ENCODE results near the gene WDR19. TPM values are rescaled to one million over a fixed set of nuclear protein-coding genes. Genes with fewer than 3 reads are reported as not detected.

WDR19 gene
- total RNA-seq, 2 experiments from 2014 or later, result 14.5 to 16.7 TPM

DNA sequence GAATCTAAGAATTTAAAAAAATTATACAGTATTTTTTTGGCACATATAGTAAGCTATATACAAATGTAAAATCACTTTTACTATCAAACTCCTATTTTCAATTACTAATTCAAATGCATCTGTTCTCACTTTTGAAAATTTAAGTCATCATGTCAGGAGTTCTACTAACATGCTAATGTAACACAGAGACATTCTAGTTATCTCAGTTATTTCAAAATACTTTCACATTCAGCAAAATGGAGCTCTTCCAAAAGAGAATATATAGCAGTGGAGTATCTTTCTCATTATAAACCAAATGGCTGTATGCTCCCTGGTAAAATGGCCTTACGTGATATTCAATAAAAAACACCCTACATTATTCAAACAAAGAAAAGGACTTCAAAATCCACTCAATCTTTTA lies 141.5 kb downstream of the WDR19 start:
- Mint-ChIP-seq H3K36me3 (ENCODE audit: low read depth) (peaks cover 91% of the 10 kb centered on the region), H3K4me3 (no peak overlapping the region), H3K27me3 (no peaks in the 10 kb centered on the region), H3K27ac (no peak overlapping the region), H3K9me3 (no peaks in the 10 kb centered on the region), H3K4me1 (ENCODE audit: low read depth) (peaks cover 8% of the 10 kb centered on the region)
- Histone ChIP-seq H3K9me3 (ENCODE audit: control insufficient read depth in 1 of 2, insufficient read depth in 1 of 2, low read length in 2 of 2) (no peaks in the 10 kb centered on the region), H3K27ac (ENCODE audit: low read depth in 1 of 2, low read length in 2 of 2) (no peak overlapping the region), H3K4me3 (ENCODE audit: low read length) (no peak overlapping the region), H3K36me3 (ENCODE audit: insufficient read depth, low read length) (peaks cover 75% of the 10 kb centered on the region), H3K4me1 (ENCODE audit: insufficient read depth, low read length) (no peaks in the 10 kb centered on the region), H3K27me3 (ENCODE audit: control insufficient read depth in 1 of 2, insufficient read depth in 2 of 2, low read length in 2 of 2) (no peaks in the 10 kb centered on the region)
- DNase-seq, result no peak
- intact Hi-C loops (cut with DNase I, micrococcal nuclease), result no loop called here
- TF ChIP-seq, protein P1, sequence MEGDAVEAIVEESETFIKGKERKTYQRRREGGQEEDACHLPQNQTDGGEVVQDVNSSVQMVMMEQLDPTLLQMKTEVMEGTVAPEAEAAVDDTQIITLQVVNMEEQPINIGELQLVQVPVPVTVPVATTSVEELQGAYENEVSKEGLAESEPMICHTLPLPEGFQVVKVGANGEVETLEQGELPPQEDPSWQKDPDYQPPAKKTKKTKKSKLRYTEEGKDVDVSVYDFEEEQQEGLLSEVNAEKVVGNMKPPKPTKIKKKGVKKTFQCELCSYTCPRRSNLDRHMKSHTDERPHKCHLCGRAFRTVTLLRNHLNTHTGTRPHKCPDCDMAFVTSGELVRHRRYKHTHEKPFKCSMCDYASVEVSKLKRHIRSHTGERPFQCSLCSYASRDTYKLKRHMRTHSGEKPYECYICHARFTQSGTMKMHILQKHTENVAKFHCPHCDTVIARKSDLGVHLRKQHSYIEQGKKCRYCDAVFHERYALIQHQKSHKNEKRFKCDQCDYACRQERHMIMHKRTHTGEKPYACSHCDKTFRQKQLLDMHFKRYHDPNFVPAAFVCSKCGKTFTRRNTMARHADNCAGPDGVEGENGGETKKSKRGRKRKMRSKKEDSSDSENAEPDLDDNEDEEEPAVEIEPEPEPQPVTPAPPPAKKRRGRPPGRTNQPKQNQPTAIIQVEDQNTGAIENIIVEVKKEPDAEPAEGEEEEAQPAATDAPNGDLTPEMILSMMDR (IDR thresholded peaks at IDR 0.05), result no peak
- ChIA-PET CTCF (interaction anchor here (0.7 kb wide), 1 partner anchor 29 kb away, joined by 4 read pairs; no protein-coding TSS in a partner anchor), POLR2A (interaction anchor here (0.7 kb wide), 1 partner anchor 34 kb away, joined by 3 read pairs; no protein-coding TSS in a partner anchor)
- no peak for ATAC-seq (ENCODE audit: poor library complexity)

DNA sequence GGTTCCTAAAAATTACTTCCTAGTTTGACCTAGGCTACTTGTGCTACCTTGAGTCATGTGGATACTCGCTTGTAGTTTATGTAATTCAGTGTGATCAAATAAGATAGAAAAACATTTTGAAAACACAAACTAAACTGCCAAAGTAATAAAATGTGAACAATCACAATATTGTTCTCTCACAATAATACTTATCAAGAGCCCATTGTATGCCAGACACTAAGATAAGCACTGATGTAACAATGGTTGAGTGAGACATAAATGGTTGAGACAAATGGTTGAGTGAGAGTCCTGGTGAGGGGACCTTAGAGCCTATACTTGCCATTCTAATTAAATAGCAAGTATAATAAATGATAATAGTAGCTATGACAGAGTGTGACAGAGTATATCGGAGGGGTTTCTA lies 142.1 kb downstream of the WDR19 start:
- peaks cover 8% of the 10 kb centered on the region for H3K4me1 Mint-ChIP-seq (ENCODE audit: low read depth)
- ChIA-PET POLR2A (no interaction called here), CTCF (interaction anchor here (0.5 kb wide), 1 partner anchor 703 kb away, joined by 3 read pairs; no protein-coding TSS in a partner anchor)
- intact Hi-C loops (cut with DNase I, micrococcal nuclease), result no loop called here
- Histone ChIP-seq H3K27ac (ENCODE audit: low read depth in 1 of 2, low read length in 2 of 2) (no peak overlapping the region), H3K36me3 (ENCODE audit: insufficient read depth, low read length) (peaks cover 70% of the 10 kb centered on the region), H3K4me1 (ENCODE audit: insufficient read depth, low read length) (no peaks in the 10 kb centered on the region), H3K4me3 (ENCODE audit: low read length) (no peak overlapping the region), H3K9me3 (ENCODE audit: control insufficient read depth in 1 of 2, insufficient read depth in 1 of 2, low read length in 2 of 2) (no peaks in the 10 kb centered on the region), H3K27me3 (ENCODE audit: control insufficient read depth in 1 of 2, insufficient read depth in 2 of 2, low read length in 2 of 2) (no peaks in the 10 kb centered on the region)
- no peaks in the 10 kb centered on the region for H3K27me3 Mint-ChIP-seq
- TF ChIP-seq, protein P1 (IDR thresholded peaks at IDR 0.05), result no peak
- DNase-seq (no peak), ATAC-seq (ENCODE audit: poor library complexity) (no peak)
- no peaks in the 10 kb centered on the region for H3K9me3 Mint-ChIP-seq
- no peak overlapping the region for H3K4me3 Mint-ChIP-seq
- no peak overlapping the region for H3K27ac Mint-ChIP-seq
- peaks cover 92% of the 10 kb centered on the region for H3K36me3 Mint-ChIP-seq (ENCODE audit: low read depth)

DNA sequence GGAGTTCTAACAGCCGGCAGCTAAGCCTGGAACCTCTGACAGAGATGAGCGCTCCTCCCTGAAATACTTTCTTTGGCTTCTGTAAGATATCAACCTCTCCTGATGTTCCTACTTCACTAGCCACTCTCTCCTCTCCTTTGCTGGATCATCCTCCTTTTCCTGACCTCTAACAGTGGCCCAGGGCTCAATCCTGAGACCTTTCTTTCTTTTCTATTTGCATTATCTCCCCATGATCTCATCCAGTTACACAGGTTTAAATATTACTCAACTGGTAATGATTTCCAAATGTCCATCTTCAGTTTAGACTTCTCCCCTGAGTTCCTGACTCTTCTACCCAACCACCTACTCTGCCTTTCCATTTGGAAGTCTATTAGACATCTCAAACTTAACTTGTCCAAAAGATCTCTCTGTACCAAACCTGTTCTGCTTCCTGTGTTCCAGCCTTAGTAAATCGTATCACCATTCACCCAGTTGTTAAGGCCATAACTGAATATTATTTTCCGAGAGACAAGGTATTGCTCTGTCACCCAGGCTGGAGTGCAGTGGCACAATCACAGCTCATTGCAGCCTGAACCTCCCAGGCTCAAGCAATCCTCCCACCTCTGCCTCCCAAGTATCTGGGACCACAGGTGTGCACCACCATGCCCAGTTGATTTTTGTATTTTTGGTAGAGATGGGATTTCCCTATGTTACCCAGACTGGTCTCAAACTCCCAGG lies 142.7 kb downstream of the WDR19 start:
- no peak for DNase-seq
- Mint-ChIP-seq H3K4me3 (no peak overlapping the region), H3K27me3 (no peaks in the 10 kb centered on the region), H3K4me1 (ENCODE audit: low read depth) (peaks cover 8% of the 10 kb centered on the region), H3K27ac (no peak overlapping the region), H3K36me3 (ENCODE audit: low read depth) (peaks cover 86% of the 10 kb centered on the region), H3K9me3 (no peaks in the 10 kb centered on the region)
- intact Hi-C loops (cut with DNase I, micrococcal nuclease), result no loop called here
- Histone ChIP-seq H3K4me1 (ENCODE audit: insufficient read depth, low read length) (no peaks in the 10 kb centered on the region), H3K9me3 (ENCODE audit: control insufficient read depth in 1 of 2, insufficient read depth in 1 of 2, low read length in 2 of 2) (no peaks in the 10 kb centered on the region), H3K27ac (ENCODE audit: low read depth in 1 of 2, low read length in 2 of 2) (no peak overlapping the region), H3K27me3 (ENCODE audit: control insufficient read depth in 1 of 2, insufficient read depth in 2 of 2, low read length in 2 of 2) (no peaks in the 10 kb centered on the region), H3K36me3 (ENCODE audit: insufficient read depth, low read length) (peaks cover 66% of the 10 kb centered on the region), H3K4me3 (ENCODE audit: low read length) (no peak overlapping the region)
- ATAC-seq (ENCODE audit: poor library complexity), result no peak
- ChIA-PET CTCF (no interaction called here), POLR2A (no interaction called here)
- TF ChIP-seq, protein P1 (IDR thresholded peaks at IDR 0.05), result no peak

Data from CD4-positive, alpha-beta T cell (primary cell).